22Rv1 (cell line): ENCODE results near the gene MTM1.

Source experiments
- CTCF ChIP-seq: fragments of 450-650 bp; IDR thresholded peaks from 2 replicates; pipeline ENCODE4 v1.5.1; 2017; ENCODE audit warnings: mild to moderate bottlenecking
- ZFX ChIP-seq: fragments of 450-650 bp; IDR thresholded peaks from 2 replicates; pipeline ENCODE4 v1.6.1; 2017; ENCODE audit warnings: antibody characterized with exemption, borderline replicate concordance

- TF ChIP-seq CTCF, result no peak
- TF ChIP-seq ZFX, result no peak
These were observed 74.0 kb downstream of the MTM1 start for GRCh38 chrX:150642423-150642822.
